ENCODE results near the gene GPX4.

The GPX4 gene

GRCh38 chr19:1115646-1116420 lies 12.0 kb downstream of the GPX4 start:
- TF ChIP-seq CTCF (IDR thresholded peaks at IDR 0.05; ENCODE audit: low read depth, low read length), result no peak
- H3K4me3 ChIP-seq (replicated peaks in 1 of 2; ENCODE audit: low read depth in 2 of 2, low read length in 2 of 2), result no peak overlapping the region
- DNase-seq (ENCODE audit: low read depth in 2 of 2), result no peak

GRCh38 chr19:1116726-1117581 lies 13.2 kb downstream of the GPX4 start:
- H3K4me3 ChIP-seq (replicated peaks in 1 of 2; ENCODE audit: low read depth in 2 of 2, low read length in 2 of 2), result no peak overlapping the region
- no peak for TF ChIP-seq CTCF (IDR thresholded peaks at IDR 0.05; ENCODE audit: low read depth, low read length)
- DNase-seq (ENCODE audit: low read depth in 2 of 2), result no peak

GRCh38 chr19:1117654-1118053 lies 13.9 kb downstream of the GPX4 start:
- no peak for DNase-seq (ENCODE audit: low read depth in 2 of 2)
- no peak overlapping the region for H3K4me3 ChIP-seq (replicated peaks in 1 of 2; ENCODE audit: low read depth in 2 of 2, low read length in 2 of 2)
- TF ChIP-seq CTCF (IDR thresholded peaks at IDR 0.05; ENCODE audit: low read depth, low read length), result no peak

GRCh38 chr19:1118999-1119398 lies 15.2 kb downstream of the GPX4 start:
- H3K4me3 ChIP-seq (replicated peaks in 1 of 2; ENCODE audit: low read depth in 2 of 2, low read length in 2 of 2), result no peak overlapping the region
- no peak for TF ChIP-seq CTCF (IDR thresholded peaks at IDR 0.05; ENCODE audit: low read depth, low read length)
- no peak for DNase-seq (ENCODE audit: low read depth in 2 of 2)

GRCh38 chr19:1119475-1120217 lies 15.9 kb downstream of the GPX4 start:
- H3K4me3 ChIP-seq (replicated peaks in 1 of 2; ENCODE audit: low read depth in 2 of 2, low read length in 2 of 2), result no peak overlapping the region
- TF ChIP-seq CTCF (IDR thresholded peaks at IDR 0.05; ENCODE audit: low read depth, low read length), result no peak
- DNase-seq (ENCODE audit: low read depth in 2 of 2), result no peak

GRCh38 chr19:1121395-1121794 lies 17.6 kb downstream of the GPX4 start:
- TF ChIP-seq CTCF (IDR thresholded peaks at IDR 0.05; ENCODE audit: low read depth, low read length), result no peak
- no peak for DNase-seq (ENCODE audit: low read depth in 2 of 2)
- H3K4me3 ChIP-seq (replicated peaks in 1 of 2; ENCODE audit: low read depth in 2 of 2, low read length in 2 of 2), result no peak overlapping the region

Data from cardiac fibroblast (primary cell).